BLaER1 (cell line): Measurements from ENCODE around the gene ARHGAP24.

Experiments
- H3K27ac ChIP-seq: shearing (Covaris generic); formaldehyde crosslinking; 2 replicates; pipeline ENCODE4 v1.8.1; 2022
- H3K27me3 ChIP-seq: shearing (Covaris generic); formaldehyde crosslinking; 2 replicates; pipeline ENCODE4 v1.8.1; 2022
- H3K36me3 ChIP-seq: shearing (Covaris generic); formaldehyde crosslinking; 2 replicates; pipeline ENCODE4 v1.8.1; 2022
- H3K4me1 ChIP-seq: shearing (Covaris generic); formaldehyde crosslinking; 2 replicates; pipeline ENCODE4 v1.8.1; 2022
- H3K4me2 ChIP-seq: shearing (Covaris generic); formaldehyde crosslinking; 2 replicates; pipeline ENCODE4 v1.8.1; 2022
- H3K4me3 ChIP-seq: shearing (Covaris generic); formaldehyde crosslinking; 2 replicates; pipeline ENCODE4 v1.8.1; 2022
- H3K9ac ChIP-seq: shearing (Covaris generic); formaldehyde crosslinking; 2 replicates; pipeline ENCODE4 v1.8.1; 2022
- H3K9me3 ChIP-seq: shearing (Covaris generic); formaldehyde crosslinking; 2 replicates; pipeline ENCODE4 v1.8.1; 2022
- H4K20me1 ChIP-seq: shearing (Covaris generic); formaldehyde crosslinking; 2 replicates; pipeline ENCODE4 v1.8.1; 2022
- Cebpa-rat ChIP-seq: shearing (Covaris generic); IDR thresholded peaks from 2 replicates; pipeline ENCODE4 v1.8.1; 2022

ARHGAP24 gene

GRCh38 chr4:85600501-85600900 lies 125.6 kb downstream of the ARHGAP24 start:
- Histone ChIP-seq H3K4me3 (no peak overlapping the region), H4K20me1 (no peaks in the 10 kb centered on the region), H3K4me1 (no peaks in the 10 kb centered on the region), H3K27me3 (no peaks in the 10 kb centered on the region), H3K9me3 (no peaks in the 10 kb centered on the region), H3K9ac (no peak overlapping the region), H3K36me3 (no peaks in the 10 kb centered on the region), H3K27ac (no peak overlapping the region), H3K4me2 (no peak overlapping the region)
- no peak for TF ChIP-seq Cebpa-rat

GRCh38 chr4:85603437-85604336 lies 128.7 kb downstream of the ARHGAP24 start:
- Histone ChIP-seq H3K4me2 (no peak overlapping the region), H3K36me3 (no peaks in the 10 kb centered on the region), H3K9me3 (no peaks in the 10 kb centered on the region), H3K27ac (no peak overlapping the region), H3K4me1 (no peaks in the 10 kb centered on the region), H3K9ac (no peak overlapping the region), H3K4me3 (no peak overlapping the region), H4K20me1 (no peaks in the 10 kb centered on the region), H3K27me3 (no peaks in the 10 kb centered on the region)
- no peak for TF ChIP-seq Cebpa-rat

GRCh38 chr4:85606505-85606904 lies 131.6 kb downstream of the ARHGAP24 start:
- H3K27me3 ChIP-seq: no peaks in the 10 kb centered on the region
- H3K4me1 ChIP-seq: no peaks in the 10 kb centered on the region
- no peak overlapping the region for H3K4me3 ChIP-seq
- H3K4me2 ChIP-seq: no peak overlapping the region
- no peaks in the 10 kb centered on the region for H4K20me1 ChIP-seq
- H3K27ac ChIP-seq: no peak overlapping the region
- H3K9ac ChIP-seq: no peak overlapping the region
- TF ChIP-seq Cebpa-rat: no peak
- H3K9me3 ChIP-seq: no peaks in the 10 kb centered on the region
- no peaks in the 10 kb centered on the region for H3K36me3 ChIP-seq

GRCh38 chr4:85607624-85608023 lies 132.7 kb downstream of the ARHGAP24 start:
- Histone ChIP-seq H3K4me3 (no peak overlapping the region), H3K4me1 (no peaks in the 10 kb centered on the region), H3K36me3 (no peaks in the 10 kb centered on the region), H3K4me2 (no peak overlapping the region), H3K27ac (no peak overlapping the region), H3K9me3 (no peaks in the 10 kb centered on the region), H3K9ac (no peak overlapping the region), H3K27me3 (no peaks in the 10 kb centered on the region), H4K20me1 (no peaks in the 10 kb centered on the region)
- no peak for TF ChIP-seq Cebpa-rat

- no peaks in the 10 kb centered on the region for H3K27me3 ChIP-seq
- no peak overlapping the region for H3K9ac ChIP-seq
- H3K36me3 ChIP-seq: no peaks in the 10 kb centered on the region
- no peaks in the 10 kb centered on the region for H3K4me1 ChIP-seq
- no peaks in the 10 kb centered on the region for H4K20me1 ChIP-seq
- H3K4me3 ChIP-seq: no peak overlapping the region
- no peak overlapping the region for H3K4me2 ChIP-seq
- H3K27ac ChIP-seq: no peak overlapping the region
- no peak for TF ChIP-seq Cebpa-rat
- no peaks in the 10 kb centered on the region for H3K9me3 ChIP-seq
Measured at GRCh38 chr4:85610450-85610849, 135.5 kb downstream of the ARHGAP24 start.

- H3K4me3 ChIP-seq: no peak overlapping the region
- H3K27ac ChIP-seq: no peak overlapping the region
- no peaks in the 10 kb centered on the region for H4K20me1 ChIP-seq
- no peak for TF ChIP-seq Cebpa-rat
- H3K36me3 ChIP-seq: no peaks in the 10 kb centered on the region
- H3K27me3 ChIP-seq: no peaks in the 10 kb centered on the region
- no peak overlapping the region for H3K9ac ChIP-seq
- no peaks in the 10 kb centered on the region for H3K9me3 ChIP-seq
- no peak overlapping the region for H3K4me2 ChIP-seq
- no peaks in the 10 kb centered on the region for H3K4me1 ChIP-seq
Measured at GRCh38 chr4:85611661-85612060, 136.7 kb downstream of the ARHGAP24 start.

GRCh38 chr4:85613901-85614300 lies 139.0 kb downstream of the ARHGAP24 start:
- Histone ChIP-seq H3K4me2 (no peak overlapping the region), H3K36me3 (no peaks in the 10 kb centered on the region), H3K27me3 (no peaks in the 10 kb centered on the region), H3K27ac (no peak overlapping the region), H4K20me1 (no peaks in the 10 kb centered on the region), H3K4me1 (no peaks in the 10 kb centered on the region), H3K9ac (no peak overlapping the region), H3K4me3 (no peak overlapping the region), H3K9me3 (no peaks in the 10 kb centered on the region)
- TF ChIP-seq Cebpa-rat: no peak

- no peak for TF ChIP-seq Cebpa-rat
- H3K36me3 ChIP-seq: no peaks in the 10 kb centered on the region
- H3K9me3 ChIP-seq: no peaks in the 10 kb centered on the region
- H3K27me3 ChIP-seq: no peaks in the 10 kb centered on the region
- H3K4me1 ChIP-seq: no peaks in the 10 kb centered on the region
- no peak overlapping the region for H3K9ac ChIP-seq
- H3K27ac ChIP-seq: no peak overlapping the region
- H3K4me2 ChIP-seq: no peak overlapping the region
- H4K20me1 ChIP-seq: no peaks in the 10 kb centered on the region
- H3K4me3 ChIP-seq: no peak overlapping the region
Measured at GRCh38 chr4:85615952-85616351, 141.0 kb downstream of the ARHGAP24 start.

GRCh38 chr4:85617202-85617601 lies 142.3 kb downstream of the ARHGAP24 start:
- Histone ChIP-seq H3K27me3 (no peaks in the 10 kb centered on the region), H3K4me1 (no peaks in the 10 kb centered on the region), H3K4me2 (no peak overlapping the region), H3K27ac (no peak overlapping the region), H3K36me3 (no peaks in the 10 kb centered on the region), H3K9ac (no peak overlapping the region), H3K4me3 (no peak overlapping the region), H3K9me3 (no peaks in the 10 kb centered on the region), H4K20me1 (no peaks in the 10 kb centered on the region)
- no peak for TF ChIP-seq Cebpa-rat

GRCh38 chr4:85632981-85633380 lies 158.0 kb downstream of the ARHGAP24 start:
- no peak for TF ChIP-seq Cebpa-rat
- H4K20me1 ChIP-seq: no peaks in the 10 kb centered on the region
- no peak overlapping the region for H3K27ac ChIP-seq
- no peak overlapping the region for H3K9ac ChIP-seq
- H3K4me3 ChIP-seq: no peak overlapping the region
- no peaks in the 10 kb centered on the region for H3K27me3 ChIP-seq
- no peaks in the 10 kb centered on the region for H3K4me1 ChIP-seq
- no peaks in the 10 kb centered on the region for H3K9me3 ChIP-seq
- no peak overlapping the region for H3K4me2 ChIP-seq
- no peaks in the 10 kb centered on the region for H3K36me3 ChIP-seq

- Histone ChIP-seq H3K36me3 (no peaks in the 10 kb centered on the region), H3K27ac (no peak overlapping the region), H3K9me3 (no peaks in the 10 kb centered on the region), H3K27me3 (no peaks in the 10 kb centered on the region), H3K4me1 (no peaks in the 10 kb centered on the region), H4K20me1 (no peaks in the 10 kb centered on the region), H3K9ac (no peak overlapping the region), H3K4me2 (no peak overlapping the region), H3K4me3 (no peak overlapping the region)
- TF ChIP-seq Cebpa-rat: no peak
Measured at GRCh38 chr4:85637778-85638177, 162.8 kb downstream of the ARHGAP24 start.
